Dedifferentiated amniotic fluid mesenchymal stem cell (primary cell): Measurements from ENCODE around the gene AUTS2.

Source experiments
- DNase-seq: peaks from one replicate; pipeline ENCODE4 v3.0.0-alpha.2; 2016; ENCODE audit errors: extremely low spot score

The AUTS2 gene

GRCh38 chr7:70068531-70068930, 470.3 kb downstream of the AUTS2 start:
- no peak for DNase-seq

DNA sequence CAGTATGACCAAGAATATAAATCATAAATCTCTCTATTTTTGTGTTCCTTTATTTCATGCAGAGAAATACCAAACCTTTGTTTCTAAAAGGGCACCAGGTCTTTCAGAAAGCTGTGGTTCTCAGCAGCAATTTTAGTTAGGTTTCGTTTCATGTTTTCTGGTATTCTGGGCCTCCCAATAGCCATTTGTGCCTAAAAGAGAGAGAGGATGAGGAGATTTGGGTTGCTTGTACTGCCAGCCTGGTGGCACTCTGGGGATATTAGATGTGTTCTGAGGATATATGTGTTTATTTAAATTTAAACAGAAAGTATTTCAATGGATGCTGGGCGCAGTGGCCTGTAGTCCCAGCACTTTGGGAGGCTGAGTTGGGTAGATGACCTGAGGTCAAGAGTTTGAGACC, 471.7 kb downstream of the AUTS2 start:
- DNase-seq = no peak

GRCh38 chr7:70071766-70072165, 473.5 kb downstream of the AUTS2 start:
- DNase-seq = no peak

DNA sequence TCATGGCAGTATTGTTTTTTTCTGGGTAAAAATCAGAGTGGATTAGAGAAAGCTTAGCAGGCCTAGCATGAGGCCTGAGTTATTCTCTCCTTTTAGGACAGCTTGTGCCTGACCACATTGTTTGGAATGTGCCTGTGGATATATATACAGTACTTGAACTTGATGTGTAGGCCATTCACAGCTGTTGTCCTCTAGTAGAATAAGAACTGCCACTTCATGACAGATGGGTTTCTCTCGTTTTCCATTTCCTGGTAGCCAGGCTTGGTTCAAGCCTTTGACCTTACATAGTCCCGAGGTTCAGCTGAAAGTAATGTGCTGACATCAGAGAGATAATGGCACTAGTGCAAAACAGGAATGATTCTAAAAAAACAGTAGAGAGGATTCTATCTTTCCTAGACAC, 473.9 kb downstream of the AUTS2 start:
- DNase-seq = peak; percentile 45

DNA sequence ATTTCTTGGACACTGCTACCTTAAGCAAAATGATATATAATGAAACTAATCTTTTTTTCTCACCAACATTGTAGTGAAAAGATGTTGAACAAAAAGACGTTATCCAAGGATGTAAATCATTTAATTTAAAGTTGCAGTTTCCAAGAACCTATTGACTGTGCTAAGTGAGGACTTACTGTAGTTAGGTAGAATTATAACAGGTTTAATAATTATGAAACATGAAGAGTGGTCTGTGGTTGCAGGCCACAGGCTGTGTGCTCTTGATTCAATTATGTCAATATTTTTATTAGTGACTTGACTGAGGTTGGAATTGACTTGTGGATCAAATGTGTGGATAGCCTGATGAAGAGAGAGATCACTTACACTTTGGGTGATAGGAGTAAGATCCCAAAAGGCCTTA, 478.1 kb downstream of the AUTS2 start:
- no peak for DNase-seq

GRCh38 chr7:70082099-70082611, 483.9 kb downstream of the AUTS2 start:
- DNase-seq = peak; percentile 81

DNA sequence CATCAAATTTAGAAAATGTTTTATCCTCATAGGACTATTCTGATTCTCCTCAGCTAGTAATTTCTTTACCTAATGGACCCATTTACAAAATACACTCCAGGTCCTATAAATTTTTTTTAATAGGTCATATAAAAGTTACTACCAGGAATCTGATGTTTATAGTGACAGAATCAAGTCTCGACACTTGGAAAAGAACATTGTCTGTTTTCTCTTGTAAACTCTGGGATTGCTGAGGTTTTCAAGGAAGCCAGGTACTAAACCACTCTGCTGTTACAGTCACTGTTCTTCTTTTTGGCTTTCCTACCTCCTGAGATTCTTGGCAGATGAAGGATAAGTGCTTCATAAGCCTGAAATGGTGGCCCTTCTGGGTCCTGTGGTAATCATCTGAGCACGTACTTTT, 493.1 kb downstream of the AUTS2 start:
- no peak for DNase-seq

DNA sequence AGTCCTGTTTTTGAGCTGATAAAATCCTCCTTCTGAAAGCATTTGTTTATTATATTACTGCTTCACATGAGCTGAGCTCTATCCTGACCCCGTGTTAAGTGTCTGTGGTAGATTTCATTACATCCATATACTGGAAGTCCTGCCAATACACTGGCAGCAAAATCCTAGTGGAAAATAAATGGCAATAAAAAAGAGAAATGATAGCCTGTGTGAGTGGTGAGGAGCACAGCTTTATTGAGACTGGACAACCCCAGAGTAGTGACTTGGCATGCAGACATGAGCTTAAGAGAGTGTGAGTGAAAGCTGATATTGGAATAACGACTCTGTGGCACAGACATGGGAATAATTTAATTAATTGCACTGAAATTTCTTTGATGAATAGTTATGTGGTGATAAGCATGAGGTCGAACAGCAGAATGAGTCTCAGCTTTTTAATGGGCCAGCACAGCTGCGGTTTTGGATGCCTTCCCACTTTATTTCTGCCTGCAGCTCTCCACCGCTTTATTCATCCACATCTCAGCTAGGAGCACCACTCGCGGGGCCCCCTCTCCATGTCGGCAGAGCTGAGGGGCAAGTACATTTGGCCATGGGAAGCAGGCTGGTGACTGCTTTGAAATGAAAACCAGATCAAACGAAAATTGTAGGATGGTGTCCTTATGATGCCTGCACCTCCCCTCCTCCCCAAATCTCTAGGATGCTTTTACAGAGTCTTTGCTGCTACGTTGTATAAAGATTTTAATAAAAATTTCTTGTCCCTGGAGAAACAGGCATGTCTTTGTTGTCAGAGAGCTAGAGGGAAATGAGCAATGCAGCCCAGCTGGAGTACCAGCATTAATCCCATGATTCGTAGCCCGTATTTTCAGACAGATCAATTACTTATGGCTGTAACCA, 494.3 kb downstream of the AUTS2 start:
- DNase-seq = peak; percentile 59

GRCh38 chr7:70093205-70093904, 495.1 kb downstream of the AUTS2 start:
- DNase-seq = no peak

DNA sequence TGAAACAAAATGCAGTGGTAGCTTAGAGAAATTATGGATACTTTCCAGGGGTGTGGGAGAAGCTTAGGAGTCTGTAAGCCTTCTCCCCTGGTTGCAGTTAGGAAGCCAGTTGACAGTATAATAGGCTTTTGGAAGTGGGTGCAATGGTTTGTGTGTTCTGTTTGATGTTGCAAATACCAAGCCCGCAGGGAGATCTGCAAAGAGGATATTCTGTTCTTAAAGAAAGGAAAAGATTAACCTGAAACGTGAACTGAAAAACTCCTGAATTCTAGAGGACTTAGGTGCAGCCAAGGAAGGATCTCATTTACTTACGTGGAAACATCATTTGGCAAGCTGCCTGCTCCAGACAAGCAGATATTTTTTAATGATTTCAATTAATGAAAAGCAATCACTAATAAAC, 496.6 kb downstream of the AUTS2 start:
- no peak for DNase-seq

- DNase-seq = no peak
These were observed 499.4 kb downstream of the AUTS2 start for GRCh38 chr7:70097645-70098044.

DNA sequence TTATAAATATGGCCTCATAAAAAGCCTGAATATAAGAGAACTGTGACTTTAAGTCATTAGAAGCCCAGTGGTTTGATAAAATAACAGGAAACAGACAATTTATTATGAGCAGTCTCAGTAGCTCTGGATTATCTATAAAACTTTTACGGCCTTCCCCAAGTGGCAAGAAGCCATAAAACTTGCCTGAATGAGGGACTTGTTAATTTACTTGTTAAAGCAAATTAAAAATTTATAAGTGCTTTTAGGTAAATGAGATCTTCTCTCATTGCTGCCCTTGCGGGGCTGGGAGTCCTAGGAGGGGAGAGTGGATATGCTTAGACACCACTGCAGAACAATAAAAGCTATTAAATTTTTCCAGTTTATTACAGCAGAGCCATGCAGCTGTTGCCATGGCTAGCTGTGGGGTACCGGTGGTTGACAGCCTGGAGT, 499.9 kb downstream of the AUTS2 start:
- DNase-seq = no peak

DNA sequence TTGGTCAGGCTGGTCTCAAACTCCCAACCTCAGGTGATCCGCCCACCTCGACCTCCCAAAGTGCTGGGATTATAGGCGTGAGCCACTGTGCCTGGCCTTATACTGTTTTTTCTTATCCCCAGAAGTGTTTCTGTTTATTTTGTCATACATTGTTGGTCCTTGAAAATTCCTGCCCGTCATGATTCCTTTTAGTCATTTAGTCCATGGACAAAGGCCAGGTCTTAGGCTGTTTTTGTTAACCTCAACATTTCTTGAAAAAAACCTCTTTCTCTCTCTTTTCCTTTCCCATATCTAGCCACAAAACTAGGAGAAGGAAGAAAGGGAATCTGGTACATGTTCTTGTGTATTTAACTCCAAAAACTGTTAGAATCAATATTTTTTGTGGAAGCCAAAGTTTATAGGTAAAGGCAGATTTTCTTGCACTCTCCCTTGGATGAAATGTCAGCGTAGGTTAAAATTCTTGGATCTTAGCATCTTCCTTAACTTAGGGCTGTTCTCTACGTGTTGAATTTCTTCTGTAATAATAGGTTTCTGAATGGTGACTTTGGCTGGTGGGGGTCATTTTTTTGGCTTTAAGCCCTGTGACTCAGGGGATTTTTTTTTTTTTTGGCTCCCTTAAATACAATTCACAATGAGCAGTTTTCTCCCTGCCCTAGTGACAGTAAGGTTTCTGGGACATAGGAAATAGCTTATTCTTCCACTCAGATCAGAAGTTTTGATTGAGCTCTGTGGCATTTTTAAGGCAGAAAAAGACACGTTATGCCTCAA, 500.8 kb downstream of the AUTS2 start:
- no peak for DNase-seq

DNA sequence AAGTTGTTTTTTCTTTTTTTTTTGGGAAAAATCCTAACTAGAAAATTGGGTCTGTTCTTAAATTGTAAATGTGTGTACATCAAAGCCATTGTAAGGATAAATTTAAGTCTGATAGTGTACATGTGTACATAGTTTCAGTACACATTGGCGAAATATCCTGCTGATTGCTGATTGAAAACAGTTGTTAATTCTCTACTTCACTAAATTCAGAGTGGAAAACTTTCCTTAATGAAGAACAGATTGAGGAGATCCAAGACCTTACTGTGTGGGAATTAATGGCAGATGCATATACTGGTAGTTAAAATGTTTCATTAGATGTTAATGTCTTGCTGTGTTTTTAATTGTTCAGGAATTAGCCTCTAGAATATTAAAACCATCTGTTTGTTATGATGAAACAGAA, 506.0 kb downstream of the AUTS2 start:
- DNase-seq = no peak

DNA sequence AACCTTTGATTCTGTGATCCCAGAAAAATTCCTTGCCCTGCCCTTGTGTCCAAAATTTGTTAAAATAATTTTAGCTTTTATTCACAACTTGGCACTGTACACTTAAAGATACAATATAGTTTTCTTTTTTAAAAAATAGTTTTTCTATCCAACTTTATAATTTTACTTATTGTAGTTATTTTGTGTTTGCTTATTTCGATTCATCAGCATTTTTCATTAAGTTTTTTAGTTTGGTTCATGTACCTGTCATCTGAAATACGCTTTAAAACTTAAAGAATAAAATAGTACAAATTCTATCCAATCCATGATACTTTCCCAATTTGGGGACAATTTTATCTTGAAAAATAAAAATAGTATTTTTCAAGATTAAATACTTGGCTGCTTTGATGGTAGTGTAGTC, 514.8 kb downstream of the AUTS2 start:
- DNase-seq = no peak

GRCh38 chr7:70113536-70113935, 515.3 kb downstream of the AUTS2 start:
- DNase-seq = peak; percentile 51

DNA sequence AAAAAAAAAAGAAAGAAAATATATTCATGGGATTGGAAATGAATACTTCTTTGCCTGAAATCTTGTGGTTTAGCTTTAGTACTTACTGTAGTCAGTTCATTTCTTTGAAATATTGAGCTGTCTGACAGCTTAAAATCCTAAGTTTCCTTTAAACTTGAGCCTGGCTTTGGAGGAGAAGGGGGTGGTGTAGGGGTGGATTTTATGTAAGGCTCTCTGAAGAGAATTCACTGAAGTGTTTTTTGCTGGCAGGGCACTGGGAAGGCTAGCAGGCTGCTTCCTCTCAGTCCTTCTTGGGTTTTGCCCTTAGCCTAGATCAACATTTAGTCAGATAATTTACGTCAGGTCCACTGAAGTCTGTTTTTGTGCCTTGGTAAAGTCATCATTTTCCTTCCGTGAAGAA, 516.5 kb downstream of the AUTS2 start:
- no peak for DNase-seq

GRCh38 chr7:70116244-70116643, 518.0 kb downstream of the AUTS2 start:
- no peak for DNase-seq

GRCh38 chr7:70116867-70117266, 518.6 kb downstream of the AUTS2 start:
- no peak for DNase-seq

- DNase-seq = no peak
These were observed 522.6 kb downstream of the AUTS2 start for GRCh38 chr7:70120851-70121250.

- DNase-seq = no peak
These were observed 533.5 kb downstream of the AUTS2 start for GRCh38 chr7:70131817-70132216.

GRCh38 chr7:70132226-70132851, 534.1 kb downstream of the AUTS2 start:
- no peak for DNase-seq
